ENCODE data around the gene TMEM63A. TPM values are rescaled to one million over a fixed set of nuclear protein-coding genes. Genes with fewer than 3 reads are reported as not detected.

Gene TMEM63A
- total RNA-seq, 1 experiment from 2014 or later = 303 TPM

GRCh38 chr1:225860107-225860506, 22.1 kb downstream of the TMEM63A start:
- H3K36me3 Mint-ChIP-seq (ENCODE audit: insufficient read depth, unreplicated experiment) = peaks cover 96% of the 10 kb centered on the region
- H3K4me3 Mint-ChIP-seq (ENCODE audit: low read depth, unreplicated experiment) = no peak overlapping the region
- TF ChIP-seq, protein P1, sequence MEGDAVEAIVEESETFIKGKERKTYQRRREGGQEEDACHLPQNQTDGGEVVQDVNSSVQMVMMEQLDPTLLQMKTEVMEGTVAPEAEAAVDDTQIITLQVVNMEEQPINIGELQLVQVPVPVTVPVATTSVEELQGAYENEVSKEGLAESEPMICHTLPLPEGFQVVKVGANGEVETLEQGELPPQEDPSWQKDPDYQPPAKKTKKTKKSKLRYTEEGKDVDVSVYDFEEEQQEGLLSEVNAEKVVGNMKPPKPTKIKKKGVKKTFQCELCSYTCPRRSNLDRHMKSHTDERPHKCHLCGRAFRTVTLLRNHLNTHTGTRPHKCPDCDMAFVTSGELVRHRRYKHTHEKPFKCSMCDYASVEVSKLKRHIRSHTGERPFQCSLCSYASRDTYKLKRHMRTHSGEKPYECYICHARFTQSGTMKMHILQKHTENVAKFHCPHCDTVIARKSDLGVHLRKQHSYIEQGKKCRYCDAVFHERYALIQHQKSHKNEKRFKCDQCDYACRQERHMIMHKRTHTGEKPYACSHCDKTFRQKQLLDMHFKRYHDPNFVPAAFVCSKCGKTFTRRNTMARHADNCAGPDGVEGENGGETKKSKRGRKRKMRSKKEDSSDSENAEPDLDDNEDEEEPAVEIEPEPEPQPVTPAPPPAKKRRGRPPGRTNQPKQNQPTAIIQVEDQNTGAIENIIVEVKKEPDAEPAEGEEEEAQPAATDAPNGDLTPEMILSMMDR (IDR thresholded peaks at IDR 0.05; ENCODE audit: unreplicated experiment) = no peak
- no peak for DNase-seq
- H3K4me1 Mint-ChIP-seq (ENCODE audit: low read depth, unreplicated experiment) = no peaks in the 10 kb centered on the region
- no TSS peak for BruUV-seq (replicated peaks)
- intact Hi-C loops (cut with micrococcal nuclease; ENCODE audit: unreplicated experiment) = loop anchor here (5.0 kb wide), 1 partner anchor 52 kb away; no protein-coding TSS in a partner anchor
- no peaks in the 10 kb centered on the region for H3K9me3 Mint-ChIP-seq (ENCODE audit: low read depth, unreplicated experiment)
- no peak overlapping the region for H3K27ac Mint-ChIP-seq (ENCODE audit: unreplicated experiment)
- no peaks in the 10 kb centered on the region for H3K27me3 Mint-ChIP-seq (ENCODE audit: unreplicated experiment)
- CTCF ChIA-PET = interaction anchor here (0.8 kb wide), 1 partner anchor 51 kb away, joined by 3 read pairs; no protein-coding TSS in a partner anchor

GRCh38 chr1:225859151-225859550, 23.0 kb downstream of the TMEM63A start:
- CTCF ChIA-PET = interaction anchor here (0.6 to 0.7 kb wide), 3 partner anchors 17 to 446 kb away, joined by 3 to 5 read pairs (median 3); no protein-coding TSS in a partner anchor
- H3K27me3 Mint-ChIP-seq (ENCODE audit: unreplicated experiment) = no peaks in the 10 kb centered on the region
- intact Hi-C loops (cut with micrococcal nuclease; ENCODE audit: unreplicated experiment) = no loop called here

GRCh38 chr1:225857256-225857655, 24.9 kb downstream of the TMEM63A start:
- Mint-ChIP-seq H3K4me1 (ENCODE audit: low read depth, unreplicated experiment) (no peaks in the 10 kb centered on the region), H3K27ac (ENCODE audit: unreplicated experiment) (no peak overlapping the region), H3K27me3 (ENCODE audit: unreplicated experiment) (no peaks in the 10 kb centered on the region), H3K4me3 (ENCODE audit: low read depth, unreplicated experiment) (no peak overlapping the region), H3K9me3 (ENCODE audit: low read depth, unreplicated experiment) (no peaks in the 10 kb centered on the region), H3K36me3 (ENCODE audit: insufficient read depth, unreplicated experiment) (peaks cover 92% of the 10 kb centered on the region)
- CTCF ChIA-PET = interaction anchor here (1.2 kb wide), 1 partner anchor 26 kb away, joined by 5 read pairs; no protein-coding TSS in a partner anchor
- BruUV-seq (replicated peaks) = no TSS peak
- intact Hi-C loops (cut with micrococcal nuclease; ENCODE audit: unreplicated experiment) = no loop called here
- no peak for DNase-seq
- TF ChIP-seq, protein P1 (IDR thresholded peaks at IDR 0.05; ENCODE audit: unreplicated experiment) = no peak

More at GRCh38 chr1:225859151-225859550, 23.0 kb downstream of the TMEM63A start:
- TF ChIP-seq, protein P1 (IDR thresholded peaks at IDR 0.05; ENCODE audit: unreplicated experiment) = no peak
- Mint-ChIP-seq H3K36me3 (ENCODE audit: insufficient read depth, unreplicated experiment) (peaks cover 92% of the 10 kb centered on the region), H3K4me3 (ENCODE audit: low read depth, unreplicated experiment) (no peak overlapping the region), H3K4me1 (ENCODE audit: low read depth, unreplicated experiment) (no peaks in the 10 kb centered on the region), H3K27ac (ENCODE audit: unreplicated experiment) (no peak overlapping the region), H3K9me3 (ENCODE audit: low read depth, unreplicated experiment) (no peaks in the 10 kb centered on the region)
- no peak for DNase-seq
- no TSS peak for BruUV-seq (replicated peaks)

- Mint-ChIP-seq H3K27ac (ENCODE audit: unreplicated experiment) (no peak overlapping the region), H3K9me3 (ENCODE audit: low read depth, unreplicated experiment) (no peaks in the 10 kb centered on the region), H3K4me1 (ENCODE audit: low read depth, unreplicated experiment) (no peaks in the 10 kb centered on the region), H3K27me3 (ENCODE audit: unreplicated experiment) (no peaks in the 10 kb centered on the region), H3K36me3 (ENCODE audit: insufficient read depth, unreplicated experiment) (peaks cover 93% of the 10 kb centered on the region), H3K4me3 (ENCODE audit: low read depth, unreplicated experiment) (no peak overlapping the region)
- intact Hi-C loops (cut with micrococcal nuclease; ENCODE audit: unreplicated experiment) = no loop called here
- no peak for DNase-seq
- TF ChIP-seq, protein P1 (IDR thresholded peaks at IDR 0.05; ENCODE audit: unreplicated experiment) = no peak
- CTCF ChIA-PET = interaction anchor here (0.7 to 0.9 kb wide), 2 partner anchors 27 to 348 kb away, joined by 3 read pairs; partner anchors contain the start of gene TMEM63A
- no TSS peak for BruUV-seq (replicated peaks)
These were observed 26.5 kb downstream of the TMEM63A start for GRCh38 chr1:225855503-225856300.

Measured in Calu3 (cell line).